GM21529 (cell line): ENCODE data around the gene CT47B1.
"Not testable (repeated sequence)": the region's sequence is repeated elsewhere in the genome, so short reads cannot be mapped to it uniquely, and the experiment has no call there.

Experiments used
- ATAC-seq: cut with Tn5 transposase; IDR thresholded peaks from one replicate; pipeline ENCODE4 v1.9.1; 2021; ENCODE audit not compliant: unreplicated experiment

The CT47B1 gene

GRCh38 chrX:120875766-120876165 is at the start of gene CT47B1:
CT47B1 (minus strand) TSS chrX:120875866; CDS start chrX:120875670, 196 bp downstream.
- not testable (repeated sequence) for ATAC-seq

GRCh38 chrX:120874678-120875557 is 748 bp downstream of the CT47B1 start:
- no peak for ATAC-seq

- no peak for ATAC-seq
Measured at GRCh38 chrX:120857240-120857639, 18.4 kb downstream of the CT47B1 start.

DNA sequence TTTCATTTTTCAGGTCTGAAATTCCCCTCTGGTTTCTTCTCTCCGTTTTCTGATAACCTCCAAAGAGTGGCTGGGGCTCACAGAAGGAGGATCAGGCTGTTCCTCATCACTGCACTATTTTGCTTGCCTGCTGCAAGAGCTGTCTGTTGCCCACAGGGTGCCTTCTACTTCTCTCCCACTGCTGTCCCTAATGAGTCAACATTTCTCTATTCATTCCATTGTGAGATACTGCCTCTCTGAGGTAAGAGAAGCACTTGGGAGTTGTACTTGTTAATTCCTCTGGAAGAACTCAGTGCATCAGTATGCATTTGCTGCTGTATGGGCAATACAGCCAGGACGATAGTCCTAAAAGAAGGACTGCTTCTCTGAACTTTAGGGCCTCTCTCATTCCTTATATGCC is 34.8 kb downstream of the CT47B1 start:
- no peak for ATAC-seq

DNA sequence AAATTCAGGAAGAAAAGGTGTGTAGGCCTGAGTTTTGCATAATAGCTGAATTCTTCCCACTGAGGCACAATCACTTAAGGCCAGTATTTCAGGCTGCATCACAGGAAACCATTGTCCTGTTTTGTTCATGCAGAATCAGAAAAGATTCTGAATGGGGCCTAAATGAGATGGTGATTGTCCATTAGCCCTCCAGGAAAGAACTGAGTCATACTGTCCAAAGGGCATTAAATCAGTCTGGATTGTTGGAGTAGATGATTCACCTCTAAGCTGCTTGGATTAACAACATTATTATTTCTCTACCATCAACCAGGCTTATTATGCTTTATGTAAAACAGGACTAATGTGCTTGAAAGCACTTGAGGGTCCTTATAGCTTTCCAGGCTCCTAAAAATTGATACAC is 36.2 kb downstream of the CT47B1 start:
- ATAC-seq: no peak

DNA sequence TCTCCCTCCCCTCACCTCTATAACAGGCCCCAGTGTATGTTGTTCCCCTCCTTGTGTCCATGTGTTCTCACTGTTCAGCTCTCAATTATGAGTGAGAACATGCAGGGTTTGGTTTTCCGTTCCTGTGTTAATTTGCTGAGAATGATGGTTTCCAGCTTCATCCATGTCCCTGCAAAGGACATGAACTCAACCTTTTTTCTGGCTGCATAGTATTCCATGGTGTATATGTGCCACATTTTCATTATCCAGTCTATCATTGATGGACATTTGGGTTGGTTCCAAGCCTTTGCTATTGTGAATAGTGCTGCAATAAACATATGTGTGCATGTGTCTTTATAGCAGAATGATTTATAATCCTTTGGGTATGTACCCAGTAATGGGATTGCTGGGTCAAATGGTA is 48.5 kb downstream of the CT47B1 start:
- ATAC-seq: not testable (repeated sequence)

GRCh38 chrX:120825146-120825545 is 50.5 kb downstream of the CT47B1 start:
- no peak for ATAC-seq

DNA sequence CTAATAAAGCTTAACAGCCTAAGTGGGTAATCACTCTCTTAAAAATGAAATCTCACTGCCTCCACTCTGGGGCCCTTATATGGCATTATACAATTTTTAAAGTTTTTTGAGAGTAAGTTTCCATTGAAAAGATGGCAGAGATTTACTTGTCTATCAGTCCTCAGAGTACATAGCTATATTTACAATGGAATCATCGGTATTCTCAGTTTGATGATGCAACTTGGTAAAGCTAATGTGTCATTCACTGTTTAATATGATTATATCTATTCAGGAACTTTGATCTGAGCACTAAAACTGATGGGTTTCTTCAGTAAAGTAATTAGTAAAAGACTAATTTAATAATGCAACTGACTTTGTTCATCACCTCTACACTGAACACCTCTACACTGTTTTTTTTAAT is 51.6 kb downstream of the CT47B1 start:
- ATAC-seq: no peak

DNA sequence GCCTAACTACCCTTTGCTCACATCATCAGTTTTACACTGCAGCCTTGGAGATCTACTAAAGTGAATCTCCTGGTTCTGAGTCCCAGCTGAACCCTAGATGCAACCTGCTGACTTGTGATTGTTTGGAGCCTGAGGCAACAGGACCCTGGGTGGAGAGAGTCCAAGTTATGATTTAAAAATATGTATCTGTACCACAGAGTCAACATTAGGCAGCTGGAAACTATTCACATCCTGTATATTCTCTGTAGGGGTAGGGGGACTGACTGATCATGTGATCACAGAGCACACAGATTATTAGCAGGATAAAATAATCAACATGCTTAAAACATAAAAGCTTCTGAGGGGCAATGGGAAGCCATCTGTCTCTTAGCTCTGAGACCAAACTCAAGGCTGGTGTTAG is 52.1 kb downstream of the CT47B1 start:
- no peak for ATAC-seq
